Activated naive CD8-positive, alpha-beta T cell treated with anti-CD3 and anti-CD28 coated beads, Interleukin-2, amount 10 ng/mL, durations not matched to agents 7 days and 5 days (primary cell): Measurements from ENCODE around the gene SIGMAR1. TPM values are rescaled to one million over a fixed set of nuclear protein-coding genes. Genes with fewer than 3 reads are reported as not detected.
A peak's percentile ranks its signal among the peaks of the same experiment; 100 is the strongest.

Experiments
- ATAC-seq: fragments of 150-1000 bp; cut with Tn5 transposase; one replicate; pipeline ENCODE4 v1.10.0; 2021; ENCODE audit warnings: low read depth, moderate library complexity
- POLR2A ChIA-PET: fragments of 350-600 bp; sonication (Branson Sonifier 250); formaldehyde crosslinking; loops from one replicate; lab custom pipeline; 2021; ENCODE audit warnings: antibody characterized with exemption; lab: Charles Lee
- DNase-seq: peaks from one replicate; pipeline ENCODE4 v3.0.0; 2021
- H3K27ac Mint-ChIP-seq: one replicate; pipeline ENCODE4 v1.8.0; 2022; ENCODE audit warnings: mild to moderate bottlenecking, mixed read lengths
- H3K27me3 Mint-ChIP-seq: one replicate; pipeline ENCODE4 v1.8.0; 2022; ENCODE audit warnings: mild to moderate bottlenecking, moderate library complexity, mixed read lengths
- H3K36me3 Mint-ChIP-seq: one replicate; pipeline ENCODE4 v1.8.0; 2021; ENCODE audit warnings: mild to moderate bottlenecking, mixed read lengths
- H3K4me1 Mint-ChIP-seq: one replicate; pipeline ENCODE4 v1.8.0; 2021; ENCODE audit warnings: mixed read lengths
- H3K4me3 Mint-ChIP-seq: one replicate; pipeline ENCODE4 v1.8.0; 2022; ENCODE audit warnings: mild to moderate bottlenecking, moderate library complexity, mixed read lengths
- H3K9me3 Mint-ChIP-seq: one replicate; pipeline ENCODE4 v1.8.0; 2021; ENCODE audit warnings: mixed read lengths
- total RNA-seq, 2 experiments: library from RNA; stranded (reverse); gene quantifications; one replicate each; pipeline ENCODE4 v1.2.3, GENCODE V29; 2021

Gene SIGMAR1
- total RNA-seq, 2 experiments from 2014 or later = 48.8 to 55.4 TPM

DNA sequence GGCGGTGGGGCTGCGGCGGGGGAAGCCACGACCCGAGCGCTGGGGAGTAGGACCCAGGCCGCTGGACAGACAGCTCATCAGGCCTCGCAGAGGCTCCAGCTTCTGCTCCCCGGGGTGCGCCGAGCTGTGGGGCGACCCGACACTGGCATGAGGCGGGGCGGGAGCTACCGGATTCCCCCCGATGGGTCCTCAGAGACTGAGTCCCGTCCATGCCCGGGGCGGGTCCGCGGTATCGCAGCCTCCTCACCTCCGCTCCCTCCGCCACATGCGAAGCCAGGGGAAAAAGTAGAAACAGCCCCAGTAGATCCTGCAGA lies 27.4 kb upstream of the SIGMAR1 start:
- Mint-ChIP-seq H3K27ac (peak overlapping the region; percentile 91), H3K9me3 (peaks cover 6% of the 10 kb centered on the region), H3K4me1 (peaks cover 32% of the 10 kb centered on the region), H3K4me3 (peak overlapping the region; percentile 91), H3K36me3 (peaks cover 31% of the 10 kb centered on the region), H3K27me3 (no peaks in the 10 kb centered on the region)
- POLR2A ChIA-PET = interaction anchor here (0.6 to 3.3 kb wide), 8 partner anchors 11 to 45 kb away, joined by 3 to 47 read pairs (median 4); partner anchors contain the start of genes DCTN3, GALT, IL11RA and SIGMAR1
- ATAC-seq (no peak), DNase-seq (no peak)

DNA sequence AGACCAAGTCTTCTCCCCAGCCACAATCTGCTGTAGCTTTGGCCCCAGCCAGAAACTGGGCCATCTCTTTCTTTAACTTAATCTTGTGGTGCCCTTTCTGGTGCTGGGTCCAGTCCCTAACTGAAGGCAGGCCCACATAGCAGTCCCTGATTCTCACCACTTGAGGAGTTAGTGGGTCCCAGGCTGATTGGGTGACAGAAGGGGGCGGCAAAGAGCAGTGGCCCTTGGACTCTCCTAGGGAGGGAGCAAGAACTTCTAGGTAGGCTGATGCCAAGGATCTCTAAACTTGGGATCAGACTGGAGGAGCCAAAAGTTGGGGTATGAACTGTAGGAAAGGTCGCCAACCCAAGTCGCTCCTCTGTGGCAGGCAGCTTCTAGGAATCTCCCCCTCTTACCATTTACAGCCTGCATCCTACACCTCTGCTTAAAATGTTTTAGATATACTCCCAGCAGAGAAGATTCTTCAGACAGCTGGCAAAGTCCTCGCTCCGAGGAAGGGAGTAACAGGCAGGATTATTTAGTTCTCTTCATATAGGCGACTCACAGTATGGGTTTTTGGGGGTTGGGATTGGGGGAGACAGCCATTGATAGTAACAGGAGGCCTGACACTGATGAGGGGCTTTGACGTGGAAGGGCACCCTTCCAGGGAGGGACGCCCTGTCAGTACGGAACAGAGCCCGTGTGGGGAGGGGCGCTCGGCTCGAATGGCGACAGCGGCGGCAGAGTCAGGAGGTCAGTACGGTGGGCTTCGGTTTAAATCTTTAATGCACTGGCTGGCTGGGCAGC lies 26.9 kb upstream of the SIGMAR1 start:
- peaks cover 32% of the 10 kb centered on the region for H3K4me1 Mint-ChIP-seq

DNA sequence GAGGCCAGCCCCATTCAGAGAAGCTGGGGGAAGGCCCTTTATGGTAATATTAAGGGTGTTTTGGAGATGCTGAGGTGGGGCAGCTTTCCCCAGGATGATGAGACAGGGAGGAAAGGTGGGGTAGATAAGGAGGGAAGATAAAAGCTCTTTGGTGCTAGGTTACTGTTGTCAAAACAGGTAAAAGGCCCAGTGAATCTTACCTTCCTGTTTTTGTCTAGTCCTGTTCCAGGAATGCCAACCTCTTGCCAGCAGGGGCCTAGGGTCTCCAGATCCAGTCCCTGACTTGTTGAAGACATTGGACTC lies 25.7 kb upstream of the SIGMAR1 start:
- H3K27me3 Mint-ChIP-seq = no peaks in the 10 kb centered on the region
- ATAC-seq (no peak), DNase-seq (no peak)
- POLR2A ChIA-PET = interaction anchor here (1.9 to 3.3 kb wide), 2 partner anchors 16 to 26 kb away, joined by 5 to 47 read pairs; partner anchors contain the start of genes GALT and SIGMAR1
- H3K4me3 Mint-ChIP-seq = peak overlapping the region; percentile 20
- peaks cover 17% of the 10 kb centered on the region for H3K36me3 Mint-ChIP-seq
- no peaks in the 10 kb centered on the region for H3K9me3 Mint-ChIP-seq
- peak overlapping the region; percentile 83 for H3K27ac Mint-ChIP-seq
- peaks cover 32% of the 10 kb centered on the region for H3K4me1 Mint-ChIP-seq

More for the DNA sequence above, 26.9 kb upstream of the SIGMAR1 start:
- POLR2A ChIA-PET = interaction anchor here (0.6 to 3.3 kb wide), 8 partner anchors 11 to 44 kb away, joined by 3 to 47 read pairs (median 4); partner anchors contain the start of genes DCTN3, GALT, IL11RA and SIGMAR1
- peak; percentile 63 for ATAC-seq
- Mint-ChIP-seq H3K27ac (peak overlapping the region; percentile 85), H3K27me3 (no peaks in the 10 kb centered on the region), H3K9me3 (peaks cover 3% of the 10 kb centered on the region), H3K36me3 (peaks cover 26% of the 10 kb centered on the region), H3K4me3 (peak overlapping the region; percentile 91)
- DNase-seq = peak; percentile 83

DNA sequence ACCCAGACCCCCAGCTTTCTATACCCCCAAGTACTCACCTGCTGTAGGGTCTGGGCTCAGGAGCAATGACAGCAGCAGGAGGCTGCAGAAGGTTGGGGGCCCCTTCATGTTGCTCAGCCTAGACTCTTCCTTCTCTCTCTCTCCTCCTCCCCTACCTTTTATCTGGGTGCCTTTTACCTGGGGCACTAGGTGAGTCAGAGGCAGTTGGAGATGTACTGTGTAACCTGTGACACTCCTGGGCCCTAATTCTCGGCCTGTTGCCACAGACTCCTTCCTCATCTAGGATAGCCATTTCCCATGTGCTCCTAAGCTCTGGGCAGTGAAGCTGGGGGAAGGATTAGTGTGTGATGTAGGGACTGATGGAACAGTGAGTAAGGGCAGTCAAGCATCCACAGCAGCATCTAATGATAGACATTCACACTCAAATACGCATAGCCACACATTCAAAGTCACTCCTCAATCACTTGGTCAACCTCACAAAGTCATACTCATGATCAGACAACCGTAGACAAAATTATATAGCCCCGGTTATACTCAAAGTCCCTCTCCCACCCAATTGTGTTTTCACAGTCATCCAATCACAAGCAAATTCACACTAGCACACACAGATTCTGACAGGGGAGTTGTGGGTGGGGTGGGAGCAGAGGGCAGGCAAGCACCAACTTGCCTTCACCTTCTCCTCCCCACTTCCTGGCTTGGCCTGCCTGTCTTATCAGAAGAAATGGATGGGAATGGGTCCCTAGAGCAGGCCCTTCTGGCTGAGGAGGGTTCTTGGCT lies 25.1 kb upstream of the SIGMAR1 start, which contains the start of gene CCL27:
Gene CCL27, minus strand, starts transcription at position 132 of the 777 bp plus-strand sequence. Its CDS starts 24 bp downstream, at position 108.
- peak within 1 kb of the TSS; percentile 20 for H3K4me3 Mint-ChIP-seq
- H3K9me3 Mint-ChIP-seq = no peaks in the 10 kb centered on the region
- peaks cover 32% of the 10 kb centered on the region for H3K4me1 Mint-ChIP-seq
- no peaks in the 10 kb centered on the region for H3K27me3 Mint-ChIP-seq
- H3K27ac Mint-ChIP-seq = peak within 1 kb of the TSS; percentile 83
- POLR2A ChIA-PET = interaction anchor here (1.5 to 3.3 kb wide), 3 partner anchors 11 to 25 kb away, joined by 5 to 47 read pairs (median 6); partner anchors contain the start of genes GALT, IL11RA and SIGMAR1
- no peak for DNase-seq
- peaks cover 15% of the 10 kb centered on the region for H3K36me3 Mint-ChIP-seq
- ATAC-seq = no peak

DNA sequence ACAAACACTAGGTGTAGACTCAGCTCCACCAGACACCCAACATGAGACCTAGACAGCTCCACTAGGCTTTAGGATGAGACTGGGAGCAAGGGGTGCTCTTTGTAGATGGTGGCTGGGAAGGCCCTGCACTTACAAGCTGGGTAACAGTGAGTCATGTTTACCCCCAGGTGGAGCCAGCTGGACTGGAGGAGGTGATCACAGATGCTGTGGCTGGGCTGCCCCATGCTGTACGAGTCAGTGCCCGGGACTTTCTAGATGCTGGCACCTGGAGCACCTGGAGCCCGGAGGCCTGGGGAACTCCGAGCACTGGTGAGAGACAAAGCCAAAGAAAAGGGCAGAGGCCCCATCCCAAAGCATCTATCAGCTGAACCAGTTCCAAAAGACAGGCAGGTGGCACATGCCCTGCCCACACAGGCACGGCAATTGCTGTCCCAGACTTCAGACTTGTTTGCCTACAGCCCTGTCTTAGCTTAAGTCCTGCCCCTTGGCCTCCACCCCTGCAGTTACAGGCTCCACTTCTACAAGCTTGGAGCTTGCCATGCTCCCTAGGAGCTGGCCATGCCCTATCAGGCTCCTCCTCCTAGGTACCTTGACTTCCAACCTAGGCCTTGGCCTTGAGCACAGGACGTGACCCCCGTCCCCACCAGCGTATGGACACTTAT lies 22.1 kb upstream of the SIGMAR1 start:
- H3K27ac Mint-ChIP-seq = no peak overlapping the region
- peaks cover 25% of the 10 kb centered on the region for H3K4me1 Mint-ChIP-seq
- no peaks in the 10 kb centered on the region for H3K9me3 Mint-ChIP-seq
- DNase-seq = no peak
- H3K4me3 Mint-ChIP-seq = no peak overlapping the region
- ATAC-seq = no peak
- no peaks in the 10 kb centered on the region for H3K27me3 Mint-ChIP-seq
- POLR2A ChIA-PET = interaction anchor here (0.9 to 1.2 kb wide), 2 partner anchors 11 to 13 kb away, joined by 3 to 4 read pairs; partner anchors contain the start of gene GALT
- peaks cover 9% of the 10 kb centered on the region for H3K36me3 Mint-ChIP-seq

DNA sequence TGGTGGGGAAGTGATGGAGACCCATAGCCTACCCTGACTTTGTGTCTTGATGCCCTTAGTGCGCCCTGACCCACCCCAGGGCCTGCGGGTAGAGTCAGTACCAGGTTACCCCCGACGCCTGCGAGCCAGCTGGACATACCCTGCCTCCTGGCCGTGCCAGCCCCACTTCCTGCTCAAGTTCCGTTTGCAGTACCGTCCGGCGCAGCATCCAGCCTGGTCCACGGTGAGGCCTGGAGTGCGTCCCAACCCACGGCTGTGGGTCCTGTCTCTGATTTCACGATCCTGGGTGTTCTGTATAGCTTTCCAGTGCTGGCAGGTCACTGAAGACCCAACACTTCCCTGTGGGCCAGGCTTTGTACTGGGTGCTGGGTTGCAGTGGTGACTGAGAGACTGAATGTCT lies 20.9 kb upstream of the SIGMAR1 start:
- H3K27me3 Mint-ChIP-seq = no peaks in the 10 kb centered on the region
- H3K4me1 Mint-ChIP-seq = peaks cover 16% of the 10 kb centered on the region
- no peak overlapping the region for H3K27ac Mint-ChIP-seq
- no peaks in the 10 kb centered on the region for H3K9me3 Mint-ChIP-seq
- POLR2A ChIA-PET = interaction anchor here (3.4 kb wide), 1 partner anchor 11 kb away, joined by 18 read pairs; the partner anchor contains the start of gene GALT
- no peak overlapping the region for H3K4me3 Mint-ChIP-seq
- ATAC-seq (no peak), DNase-seq (no peak)
- H3K36me3 Mint-ChIP-seq = peaks cover 7% of the 10 kb centered on the region

DNA sequence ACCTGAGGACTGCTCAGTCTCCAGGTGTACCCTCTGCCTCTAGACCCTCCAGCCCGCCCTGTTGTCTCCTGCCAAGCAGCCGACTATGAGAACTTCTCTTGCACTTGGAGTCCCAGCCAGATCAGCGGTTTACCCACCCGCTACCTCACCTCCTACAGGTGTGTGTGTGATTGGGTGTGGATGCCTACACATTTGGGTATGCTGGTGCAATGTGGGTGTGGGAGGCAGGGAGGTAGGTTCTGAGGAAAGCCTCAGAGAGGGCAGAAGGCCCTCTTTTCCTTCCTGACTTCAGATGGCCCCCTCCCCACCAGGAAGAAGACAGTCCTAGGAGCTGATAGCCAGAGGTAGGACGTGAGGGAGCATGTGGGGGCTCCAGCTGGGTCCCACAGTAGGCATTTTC lies 19.4 kb upstream of the SIGMAR1 start:
- no peak for ATAC-seq

DNA sequence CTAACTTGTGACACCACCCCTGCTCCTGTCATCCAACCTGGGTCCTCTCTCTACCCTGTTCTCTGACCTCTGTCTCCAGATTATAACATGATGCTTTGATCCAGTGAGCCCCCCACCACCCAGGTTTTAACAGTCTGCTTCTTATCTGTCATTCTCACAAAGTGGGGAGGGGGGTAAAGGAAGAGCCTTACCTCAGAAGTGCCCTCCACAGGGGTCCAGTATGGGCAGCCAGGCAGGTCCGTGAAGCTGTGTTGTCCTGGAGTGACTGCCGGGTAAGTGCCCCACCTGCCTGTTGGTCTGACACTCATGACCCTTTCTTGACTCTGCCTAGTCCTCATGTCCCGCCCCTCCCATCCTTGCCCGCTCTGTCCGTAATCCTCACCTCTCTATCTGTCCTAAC lies 17.8 kb upstream of the SIGMAR1 start:
- ATAC-seq = no peak
- Mint-ChIP-seq H3K27me3 (no peaks in the 10 kb centered on the region), H3K36me3 (peaks cover 4% of the 10 kb centered on the region), H3K9me3 (no peaks in the 10 kb centered on the region), H3K4me3 (no peak overlapping the region), H3K4me1 (peaks cover 12% of the 10 kb centered on the region), H3K27ac (no peak overlapping the region)
- no peak for DNase-seq
- POLR2A ChIA-PET = interaction anchor here (1.4 to 3.4 kb wide), 2 partner anchors 8 to 13 kb away, joined by 3 to 18 read pairs; partner anchors contain the start of gene GALT

More for the DNA sequence above, 19.4 kb upstream of the SIGMAR1 start:
- no peaks in the 10 kb centered on the region for H3K27me3 Mint-ChIP-seq
- POLR2A ChIA-PET = interaction anchor here (0.6 to 3.4 kb wide), 3 partner anchors 10 to 19 kb away, joined by 3 to 18 read pairs (median 6); partner anchors contain the start of genes GALT and SIGMAR1
- no peak overlapping the region for H3K4me3 Mint-ChIP-seq
- no peak for DNase-seq
- H3K4me1 Mint-ChIP-seq = peaks cover 13% of the 10 kb centered on the region
- no peaks in the 10 kb centered on the region for H3K9me3 Mint-ChIP-seq
- no peak overlapping the region for H3K27ac Mint-ChIP-seq
- peaks cover 10% of the 10 kb centered on the region for H3K36me3 Mint-ChIP-seq

DNA sequence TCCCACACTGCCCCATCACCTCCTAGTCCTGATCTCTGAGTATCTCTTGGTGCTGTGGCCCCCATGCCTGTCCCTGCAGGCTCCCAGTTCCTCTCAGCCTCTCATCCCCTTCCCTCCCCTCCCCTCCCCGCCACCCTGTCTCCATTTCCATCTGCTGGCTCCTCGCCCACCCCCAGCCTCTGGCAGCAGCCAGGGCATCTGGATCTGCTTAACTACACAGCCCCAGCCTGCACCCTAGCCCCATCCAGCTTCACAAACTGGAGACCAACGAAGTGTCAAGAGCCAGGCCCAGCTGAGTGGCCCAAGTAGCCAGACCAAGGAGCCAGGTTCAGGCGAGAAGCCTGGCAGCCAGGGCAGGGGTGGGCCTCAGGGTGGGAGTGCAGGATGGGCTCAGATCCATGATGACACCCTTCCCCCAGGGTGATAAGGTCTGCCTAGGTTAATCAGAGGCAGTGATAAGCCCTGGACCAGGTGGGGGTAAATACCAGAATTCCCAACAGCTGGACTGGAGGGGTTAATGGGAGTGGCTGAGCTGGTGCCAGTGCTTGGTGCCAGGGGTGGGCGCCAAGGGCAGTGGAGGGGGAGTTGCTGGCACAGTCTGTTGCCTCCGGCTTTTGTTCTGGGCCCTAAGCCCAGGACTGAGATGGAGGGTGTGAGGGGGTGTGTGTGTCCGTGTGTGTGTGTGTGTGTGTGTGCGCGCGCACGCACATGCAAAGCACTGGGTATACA lies 16.9 kb upstream of the SIGMAR1 start:
- ATAC-seq = no peak
- no peak for DNase-seq
- POLR2A ChIA-PET = interaction anchor here (1.2 to 1.4 kb wide), 3 partner anchors 10 to 17 kb away, joined by 3 to 4 read pairs (median 3); partner anchors contain the start of gene SIGMAR1
- H3K36me3 Mint-ChIP-seq = peaks cover 5% of the 10 kb centered on the region
- H3K4me3 Mint-ChIP-seq = no peak overlapping the region
- H3K27me3 Mint-ChIP-seq = no peaks in the 10 kb centered on the region
- no peaks in the 10 kb centered on the region for H3K9me3 Mint-ChIP-seq
- no peak overlapping the region for H3K27ac Mint-ChIP-seq
- H3K4me1 Mint-ChIP-seq = peaks cover 14% of the 10 kb centered on the region

DNA sequence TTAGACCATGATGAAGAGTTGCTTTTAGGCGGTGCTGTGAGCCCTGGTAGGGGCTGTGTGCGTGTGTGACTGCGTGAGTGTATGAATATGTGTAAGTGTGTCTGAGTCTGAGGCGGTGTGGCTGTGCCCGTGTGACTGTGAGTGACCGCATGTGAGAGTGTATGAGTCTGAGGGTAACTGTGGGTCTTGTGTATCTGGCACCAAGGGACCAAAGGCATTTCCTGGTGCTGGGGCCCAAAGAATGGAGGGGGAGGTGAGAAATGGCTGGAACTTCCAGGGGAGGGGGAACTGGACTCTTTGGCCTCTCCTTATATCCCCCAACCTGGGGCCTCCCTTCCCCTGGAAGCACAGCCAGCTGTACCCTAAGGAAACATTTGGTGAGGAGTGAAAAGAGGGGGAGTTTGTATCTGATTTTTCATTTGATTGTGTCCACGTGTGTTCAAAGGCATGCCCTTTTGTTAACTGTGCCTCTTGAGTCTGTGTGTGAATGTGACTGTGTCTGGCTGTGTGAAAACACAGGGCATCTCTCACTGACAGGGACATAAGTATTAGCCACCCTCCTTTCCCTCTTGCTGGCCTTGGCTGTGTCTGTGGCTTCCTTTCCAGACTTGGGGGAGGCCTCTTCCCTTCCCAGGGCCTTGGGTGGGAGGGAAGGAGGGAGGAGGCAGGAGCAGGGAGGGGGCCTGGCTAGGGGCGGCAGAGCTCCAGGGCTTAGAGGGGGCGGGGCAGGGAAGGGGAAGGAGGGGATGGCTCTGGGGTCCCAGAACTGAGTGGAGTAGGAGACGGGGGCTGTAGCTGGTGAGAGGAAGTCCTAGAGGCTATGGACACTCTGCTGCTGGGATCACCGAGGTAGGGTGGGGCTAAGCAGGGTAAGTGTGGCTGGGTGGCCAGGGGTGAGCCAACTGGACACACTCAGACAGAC lies 15.8 kb upstream of the SIGMAR1 start:
- ATAC-seq (no peak), DNase-seq (no peak)
- Mint-ChIP-seq H3K27ac (no peak overlapping the region), H3K36me3 (peaks cover 11% of the 10 kb centered on the region), H3K27me3 (no peaks in the 10 kb centered on the region), H3K9me3 (no peaks in the 10 kb centered on the region), H3K4me3 (no peak overlapping the region), H3K4me1 (peaks cover 16% of the 10 kb centered on the region)
- POLR2A ChIA-PET = interaction anchor here (1.2 to 1.8 kb wide), 3 partner anchors 9 to 16 kb away, joined by 3 to 9 read pairs (median 4); partner anchors contain the start of gene SIGMAR1

DNA sequence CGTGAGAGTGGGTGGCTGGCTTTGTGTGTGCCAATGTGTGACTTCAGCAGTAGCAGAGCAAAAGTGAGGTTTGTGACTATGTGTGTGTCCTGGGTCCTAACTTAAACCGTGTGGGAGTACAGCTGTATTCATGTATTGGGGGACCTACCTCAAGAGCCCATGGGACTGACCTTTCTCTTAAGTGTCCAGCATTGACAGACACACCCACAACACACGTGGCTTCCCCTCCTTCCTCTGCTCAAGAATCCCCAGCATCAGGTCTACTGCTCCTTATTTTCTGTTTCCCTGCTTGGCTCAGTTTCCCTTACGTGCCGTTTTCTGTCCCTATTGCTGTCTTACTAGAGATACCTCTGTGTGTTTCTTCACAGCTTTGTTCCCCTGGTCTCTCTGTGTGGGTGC lies 15.0 kb upstream of the SIGMAR1 start:
- POLR2A ChIA-PET = interaction anchor here (1.1 to 1.8 kb wide), 2 partner anchors 13 to 15 kb away, joined by 4 to 9 read pairs; partner anchors contain the start of gene SIGMAR1
- peaks cover 23% of the 10 kb centered on the region for H3K4me1 Mint-ChIP-seq
- ATAC-seq (no peak), DNase-seq (no peak)
- H3K9me3 Mint-ChIP-seq = no peaks in the 10 kb centered on the region
- no peaks in the 10 kb centered on the region for H3K27me3 Mint-ChIP-seq
- peaks cover 18% of the 10 kb centered on the region for H3K36me3 Mint-ChIP-seq
- H3K27ac Mint-ChIP-seq = no peak overlapping the region
- no peak overlapping the region for H3K4me3 Mint-ChIP-seq
